DMS153 (cell line): ENCODE results near the gene LNX2.

Experiments
- DNase-seq: peaks from one replicate; lab custom pipeline; 2025; lab: John Stamatoyannopoulos, UW

LNX2 gene

GRCh38 chr13:27605610-27606200 is 14.6 kb downstream of the LNX2 start:
- no peak for DNase-seq

- DNase-seq = no peak
These were observed 15.2 kb downstream of the LNX2 start for GRCh38 chr13:27605099-27605498.

GRCh38 chr13:27601803-27602202 is 18.5 kb downstream of the LNX2 start:
- DNase-seq = no peak

- no peak for DNase-seq
These were observed 19.1 kb downstream of the LNX2 start for GRCh38 chr13:27601208-27601607.

- no peak for DNase-seq
These were observed 19.6 kb downstream of the LNX2 start for GRCh38 chr13:27600711-27601110.

GRCh38 chr13:27599845-27600553 is 20.3 kb downstream of the LNX2 start:
- no peak for DNase-seq

GRCh38 chr13:27599096-27599495 is 21.2 kb downstream of the LNX2 start:
- no peak for DNase-seq

GRCh38 chr13:27595055-27595811 is 25.1 kb downstream of the LNX2 start:
- DNase-seq = no peak

- no peak for DNase-seq
These were observed 27.1 kb downstream of the LNX2 start for GRCh38 chr13:27593267-27593666.

GRCh38 chr13:27592865-27593264 is 27.5 kb downstream of the LNX2 start:
- DNase-seq = no peak

- DNase-seq = no peak
These were observed 31.9 kb downstream of the LNX2 start for GRCh38 chr13:27588405-27588804.

- no peak for DNase-seq
These were observed 33.1 kb downstream of the LNX2 start for GRCh38 chr13:27587095-27587746.

GRCh38 chr13:27583645-27584044 is 36.7 kb downstream of the LNX2 start:
- DNase-seq = no peak

- DNase-seq = no peak
These were observed 42.0 kb downstream of the LNX2 start for GRCh38 chr13:27578121-27579030.

- no peak for DNase-seq
These were observed 45.7 kb downstream of the LNX2 start for GRCh38 chr13:27574661-27575060.

- DNase-seq = no peak
These were observed 47.1 kb downstream of the LNX2 start for GRCh38 chr13:27573265-27573664.

GRCh38 chr13:27572234-27572901 is 48.0 kb downstream of the LNX2 start:
- DNase-seq = no peak

GRCh38 chr13:27570906-27571305 is 49.4 kb downstream of the LNX2 start:
- no peak for DNase-seq

- DNase-seq = no peak
These were observed 50.9 kb downstream of the LNX2 start for GRCh38 chr13:27569405-27569804.

- no peak for DNase-seq
These were observed 54.5 kb downstream of the LNX2 start for GRCh38 chr13:27565818-27566217.

GRCh38 chr13:27562457-27562856 is 57.9 kb downstream of the LNX2 start:
- no peak for DNase-seq
